GM12872 (cell line): ENCODE results near the gene RPL27A.

Source experiments
- TF ChIP-seq, protein P1 (sequence below): IDR thresholded peaks from 3 replicates; pipeline ENCODE4 v1.5.1; 2011; ENCODE audit warnings: low read depth, mild to moderate bottlenecking, low read length, moderate library complexity; ENCODE audit not compliant: insufficient read depth

Gene RPL27A

DNA sequence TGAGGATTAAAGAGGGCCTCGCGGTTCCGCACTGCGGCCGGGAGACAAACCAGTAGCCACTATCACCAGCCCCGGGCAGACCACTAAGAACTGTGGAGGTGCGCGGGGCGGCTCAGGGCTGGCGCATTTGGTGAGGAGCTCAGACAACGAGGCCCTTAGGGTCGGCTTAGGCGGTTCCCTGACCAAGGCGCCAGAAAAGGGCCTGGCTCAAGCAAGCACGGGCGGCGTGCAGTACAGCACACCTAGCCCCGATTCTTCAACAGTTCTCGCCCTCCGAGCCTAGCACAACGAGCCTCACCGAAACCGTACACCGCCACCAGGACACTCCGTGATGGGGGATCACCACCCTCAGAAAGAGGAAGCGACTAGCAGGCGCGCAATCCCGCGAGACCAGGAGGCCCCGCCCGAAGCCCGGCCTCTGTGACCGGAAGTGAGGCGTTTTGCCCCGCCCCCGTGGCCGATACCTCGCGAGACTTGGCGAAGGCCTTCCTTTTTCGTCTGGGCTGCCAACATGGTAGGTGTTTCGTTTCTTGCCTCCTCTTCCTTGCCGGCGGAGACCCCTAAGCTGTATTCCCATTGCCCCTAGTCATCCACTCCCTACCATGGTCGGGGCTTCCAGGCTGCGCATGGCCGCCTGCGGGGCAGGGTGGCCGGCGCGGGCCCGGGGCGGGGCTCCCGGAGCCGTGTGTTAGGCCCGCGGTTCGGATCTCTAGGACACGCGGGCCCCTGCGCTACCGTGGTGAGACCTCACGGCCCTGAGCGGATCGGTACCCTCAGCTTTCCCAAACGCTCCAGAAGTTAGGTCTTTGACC lies at the start of gene RPL27A, which contains the start of gene TRIM66:
TSS of gene RPL27A (plus strand) at position 490 of the 812 bp plus-strand sequence. CDS start at position 512, 22 bp downstream.
TSS of gene TRIM66 (minus strand) at position 363 of the 812 bp plus-strand sequence. CDS start 10,391 bp downstream, outside the sequence.
- TF ChIP-seq, protein P1, sequence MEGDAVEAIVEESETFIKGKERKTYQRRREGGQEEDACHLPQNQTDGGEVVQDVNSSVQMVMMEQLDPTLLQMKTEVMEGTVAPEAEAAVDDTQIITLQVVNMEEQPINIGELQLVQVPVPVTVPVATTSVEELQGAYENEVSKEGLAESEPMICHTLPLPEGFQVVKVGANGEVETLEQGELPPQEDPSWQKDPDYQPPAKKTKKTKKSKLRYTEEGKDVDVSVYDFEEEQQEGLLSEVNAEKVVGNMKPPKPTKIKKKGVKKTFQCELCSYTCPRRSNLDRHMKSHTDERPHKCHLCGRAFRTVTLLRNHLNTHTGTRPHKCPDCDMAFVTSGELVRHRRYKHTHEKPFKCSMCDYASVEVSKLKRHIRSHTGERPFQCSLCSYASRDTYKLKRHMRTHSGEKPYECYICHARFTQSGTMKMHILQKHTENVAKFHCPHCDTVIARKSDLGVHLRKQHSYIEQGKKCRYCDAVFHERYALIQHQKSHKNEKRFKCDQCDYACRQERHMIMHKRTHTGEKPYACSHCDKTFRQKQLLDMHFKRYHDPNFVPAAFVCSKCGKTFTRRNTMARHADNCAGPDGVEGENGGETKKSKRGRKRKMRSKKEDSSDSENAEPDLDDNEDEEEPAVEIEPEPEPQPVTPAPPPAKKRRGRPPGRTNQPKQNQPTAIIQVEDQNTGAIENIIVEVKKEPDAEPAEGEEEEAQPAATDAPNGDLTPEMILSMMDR = no peak

DNA sequence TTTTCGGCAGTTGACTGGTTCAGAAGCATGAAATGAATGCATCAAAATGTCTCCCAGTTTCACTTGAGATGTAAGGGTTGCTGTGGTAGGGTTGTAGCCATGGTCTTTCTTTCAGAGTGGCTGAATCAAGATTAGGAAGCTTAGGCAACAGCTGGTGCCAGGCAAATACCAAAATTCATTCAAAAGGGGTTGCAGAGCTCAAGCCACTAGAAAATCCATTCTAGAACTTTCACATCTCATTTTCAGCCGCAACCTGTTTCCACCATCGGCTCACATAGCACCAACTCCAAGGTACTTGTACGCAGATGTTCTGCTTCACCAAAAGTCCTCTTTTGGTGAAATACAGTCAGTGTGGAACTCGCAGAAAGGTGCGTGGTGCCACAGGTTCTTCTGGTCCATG lies 48.1 kb upstream of the RPL27A start:
- TF ChIP-seq, protein P1 = no peak

DNA sequence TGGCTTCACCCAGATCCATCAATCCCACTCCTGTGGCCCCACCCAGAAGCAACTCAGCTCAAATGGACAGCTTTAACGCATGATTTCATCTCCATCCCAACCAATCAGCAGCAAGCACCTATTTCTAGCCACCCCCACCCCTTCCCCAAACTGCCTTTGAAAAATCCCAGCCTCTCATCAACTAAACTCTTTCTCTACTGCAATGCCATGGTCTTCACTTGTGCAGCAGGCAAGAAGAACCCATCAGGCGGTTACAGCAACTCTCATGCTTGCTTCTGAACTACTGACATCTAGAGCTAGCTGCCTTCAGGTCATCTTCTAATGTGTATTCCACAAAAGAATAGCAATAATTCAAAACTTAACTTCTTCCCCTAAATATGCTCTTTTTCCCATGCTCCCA lies 46.5 kb upstream of the RPL27A start:
- TF ChIP-seq, protein P1 = no peak

DNA sequence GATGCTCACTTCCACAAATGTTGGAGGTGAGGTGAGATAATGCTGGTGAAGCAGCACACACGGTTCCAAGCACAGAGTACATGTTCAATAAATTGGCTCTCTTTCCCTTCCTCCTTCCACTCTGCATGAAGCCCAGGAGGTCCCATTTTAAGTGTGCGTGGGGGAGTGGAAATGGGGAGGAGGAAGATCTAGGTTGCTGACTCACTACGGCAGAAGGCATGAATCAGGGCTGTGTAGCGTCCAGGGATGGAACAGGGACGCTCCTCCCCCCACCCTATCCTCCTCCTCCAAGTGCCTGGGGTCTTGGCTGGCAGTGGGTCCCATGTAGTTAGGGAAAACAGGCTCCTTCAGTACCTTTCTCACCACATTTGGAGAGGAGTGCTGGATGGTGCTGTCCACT lies 44.3 kb upstream of the RPL27A start:
- TF ChIP-seq, protein P1 = no peak

DNA sequence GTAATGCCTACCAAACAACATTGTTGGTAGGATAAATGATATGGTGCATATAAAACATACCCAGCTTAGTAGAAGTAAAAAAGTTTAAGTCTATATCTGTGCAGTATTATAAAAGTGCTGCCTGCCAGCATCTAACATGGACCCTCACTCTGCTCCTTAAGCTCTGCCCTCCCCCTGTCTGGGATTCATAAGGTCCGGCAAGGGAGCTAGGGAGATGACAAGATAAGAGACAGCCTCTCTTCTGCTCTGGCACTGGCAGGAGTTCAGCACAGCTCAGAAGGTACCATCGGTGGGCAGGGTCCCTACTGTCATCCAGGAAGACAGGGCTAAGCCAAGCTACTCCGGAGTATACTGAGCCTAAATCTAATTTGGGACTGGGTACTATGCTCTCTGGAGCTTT lies 42.9 kb upstream of the RPL27A start:
- TF ChIP-seq, protein P1 = no peak

DNA sequence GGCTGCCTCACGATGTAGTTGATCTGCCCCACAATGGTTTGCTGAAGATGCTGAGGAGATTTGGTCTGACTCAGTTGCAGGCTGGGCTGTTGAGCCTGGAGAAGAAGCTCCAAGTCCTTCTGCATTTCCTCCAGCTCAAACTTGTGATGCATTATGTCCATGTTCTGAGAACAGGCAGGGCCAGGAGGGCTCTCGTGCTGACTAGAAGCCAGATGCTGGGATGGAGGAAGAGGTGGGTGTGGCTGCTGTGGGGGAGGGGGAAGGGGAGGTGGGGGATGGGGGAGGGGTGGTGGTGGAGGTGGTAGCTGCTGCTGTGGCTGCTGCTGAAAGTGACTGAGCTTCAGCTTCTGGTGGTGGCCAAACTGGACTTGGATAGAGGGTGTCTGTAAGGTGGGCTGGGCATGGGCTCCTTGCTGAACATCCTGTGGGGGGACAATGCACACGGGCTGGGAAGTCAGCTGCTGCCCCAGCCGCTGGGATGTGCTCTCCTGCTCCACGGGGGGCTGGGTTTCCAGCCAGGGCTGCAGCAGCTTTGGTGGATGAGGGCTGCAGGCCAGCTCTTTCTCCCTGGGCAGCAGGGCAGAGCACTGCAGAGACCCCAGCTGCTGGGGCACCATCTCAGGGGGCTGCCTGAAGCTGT lies 42.2 kb upstream of the RPL27A start:
- TF ChIP-seq, protein P1 = no peak

DNA sequence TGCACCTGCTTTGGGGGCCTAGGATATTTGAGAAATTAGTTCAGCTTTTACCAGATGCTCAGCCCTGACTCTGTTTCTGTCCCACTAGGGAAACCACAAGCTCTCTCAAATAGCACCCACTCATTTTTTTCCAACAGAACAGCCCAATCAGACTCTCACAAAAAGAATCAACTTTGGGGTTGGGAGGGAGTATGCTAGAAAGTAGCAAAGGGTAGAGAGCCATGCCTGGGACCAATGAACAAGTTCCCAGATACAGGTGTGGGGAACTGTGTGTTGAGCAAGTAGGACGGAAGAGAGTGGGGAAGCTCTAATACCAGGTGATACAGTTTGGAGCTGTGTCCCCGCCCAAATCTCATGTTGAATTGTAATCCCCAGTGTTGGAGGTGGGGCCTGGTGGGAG lies 41.3 kb upstream of the RPL27A start:
- TF ChIP-seq, protein P1 = no peak
